Immature natural killer cell (primary cell): ENCODE data around the gene EVI5L. TPM values are rescaled to one million over a fixed set of nuclear protein-coding genes. Genes with fewer than 3 reads are reported as not detected.
"Not testable (repeated sequence)": the region's sequence is repeated elsewhere in the genome, so short reads cannot be mapped to it uniquely, and the experiment has no call there.

Source experiments
- DNase-seq, 3 donors: peaks; one replicate each; pipeline ENCODE4 v3.0.0; 2022; ENCODE audit warnings: mixed read lengths in 1 of 3
- H3K27ac Mint-ChIP-seq, 6 donors: one replicate each; pipeline ENCODE4 v1.8.0; 2020; ENCODE audit warnings: mixed read lengths in 6 of 6, mild to moderate bottlenecking in 5 of 6, inconsistent platforms in 4 of 6, moderate library complexity in 3 of 6
- H3K27me3 Mint-ChIP-seq, 3 donors: one replicate each; pipeline ENCODE4 v1.8.0; 2020 to 2021; ENCODE audit warnings: low read depth in 3 of 3, mild to moderate bottlenecking in 3 of 3, mixed read lengths in 3 of 3, moderate library complexity in 3 of 3, inconsistent platforms in 1 of 3
- H3K36me3 Mint-ChIP-seq, 3 donors: one replicate each; pipeline ENCODE4 v1.8.0; 2020; ENCODE audit warnings: mixed read lengths in 3 of 3, inconsistent platforms in 2 of 3, mild to moderate bottlenecking in 2 of 3
- H3K4me1 Mint-ChIP-seq, 2 donors: one replicate each; pipeline ENCODE4 v1.8.0; 2020; ENCODE audit warnings: inconsistent platforms in 2 of 2, mild to moderate bottlenecking in 2 of 2, mixed read lengths in 2 of 2, moderate library complexity in 1 of 2
- H3K4me3 Mint-ChIP-seq, 5 donors: one replicate each; pipeline ENCODE4 v1.8.0; 2020; ENCODE audit warnings: mild to moderate bottlenecking in 5 of 5, mixed read lengths in 5 of 5, inconsistent platforms in 3 of 5, moderate library complexity in 3 of 5
- H3K9me3 Mint-ChIP-seq, 6 donors: one replicate each; pipeline ENCODE4 v1.8.0; 2020; ENCODE audit warnings: mild to moderate bottlenecking in 6 of 6, mixed read lengths in 6 of 6, inconsistent platforms in 4 of 6, moderate library complexity in 3 of 6
- polyA plus RNA-seq, 3 donors: library from polyadenylated mRNA; unstranded; fragments of 300-500 nt; fragmentation: Illumina TruSeq; gene quantifications; one replicate each; pipeline ENCODE4 v1.2.3, GENCODE V29; 2021

Gene EVI5L
- polyA plus RNA-seq, result 1 to 10 TPM; 1.6 to 5.1 (median 2.7) TPM

DNA sequence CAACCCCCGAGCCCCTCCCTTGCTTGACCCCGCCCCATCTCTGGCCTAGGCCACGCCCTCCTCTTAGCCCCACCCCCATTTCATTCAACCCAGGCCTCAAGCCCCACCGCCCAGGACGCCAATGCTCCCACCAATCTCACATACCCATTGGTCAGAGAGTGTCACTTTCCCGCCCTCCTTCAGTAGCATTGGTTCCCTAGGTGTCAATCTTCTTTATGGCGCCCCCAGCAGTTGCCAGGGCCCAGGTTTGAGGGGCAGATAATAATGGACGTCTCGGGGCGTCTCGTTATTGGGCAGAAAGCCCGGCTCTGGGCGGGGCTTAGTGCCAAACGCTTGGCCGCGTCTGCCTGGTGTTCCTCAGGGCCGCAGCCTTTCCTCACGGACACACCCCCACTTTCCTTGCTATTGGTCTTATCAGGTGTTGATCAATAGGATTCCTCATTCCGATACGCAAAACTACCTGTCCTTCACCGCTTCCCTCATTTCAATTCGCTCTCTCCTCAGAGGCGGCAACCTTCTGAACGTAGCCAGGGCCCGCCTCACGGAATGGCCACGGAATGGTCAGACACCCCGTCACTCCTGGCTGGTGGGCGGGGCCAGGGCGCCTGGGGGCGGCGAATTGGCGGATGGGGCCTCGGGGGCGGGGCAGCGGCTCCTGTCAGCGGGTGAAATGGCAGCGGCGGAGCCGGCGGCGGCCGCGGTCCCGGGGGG lies at the start of gene EVI5L:
TSS of gene EVI5L (plus strand) at position 658 of the 711 bp plus-strand sequence. CDS start 16,325 bp downstream, outside the sequence.
- H3K9me3 Mint-ChIP-seq, result no peaks in the 10 kb centered on the region
- peak within 1 kb of the TSS; percentile 63 to 93 (median 88) for H3K27ac Mint-ChIP-seq
- H3K4me1 Mint-ChIP-seq, result peaks cover 16 to 19% of the 10 kb centered on the region in 2 donors
- H3K36me3 Mint-ChIP-seq, result no peaks in the 10 kb centered on the region
- peak; percentile 99 for DNase-seq
- peaks cover 4 to 9% (median 5%) of the 10 kb centered on the region in 3 donors for H3K27me3 Mint-ChIP-seq
- H3K4me3 Mint-ChIP-seq, result peak within 1 kb of the TSS; percentile 78 to 88 (median 83)

DNA sequence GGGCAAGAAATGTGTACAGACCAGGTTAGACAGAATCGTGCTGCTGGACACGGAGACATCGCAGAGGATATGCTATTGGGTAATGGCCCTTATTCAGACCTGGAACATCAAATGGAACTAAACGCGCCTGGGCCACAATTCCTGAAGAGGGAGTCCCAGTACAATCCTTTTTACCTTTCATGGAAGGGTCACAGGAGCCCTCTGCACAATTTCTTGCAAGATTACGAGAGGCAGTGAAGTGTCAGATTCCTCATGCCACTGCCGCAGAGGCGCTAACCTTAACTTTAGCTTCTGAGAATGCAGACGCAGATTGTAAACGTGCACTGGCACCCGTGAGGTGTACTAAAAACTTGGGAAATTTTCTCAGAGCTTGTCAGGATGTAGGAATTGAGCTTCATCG lies 48.9 kb upstream of the EVI5L start:
- Mint-ChIP-seq H3K4me3 (no peak overlapping the region), H3K27me3 (peaks cover 9 to 20% (median 18%) of the 10 kb centered on the region in 3 donors), H3K9me3 (peaks cover 0 to 7% (median 0%) of the 10 kb centered on the region in 6 donors), H3K27ac (no peak overlapping the region), H3K36me3 (no peaks in the 10 kb centered on the region), H3K4me1 (no peaks in the 10 kb centered on the region)
- DNase-seq, result no peak

DNA sequence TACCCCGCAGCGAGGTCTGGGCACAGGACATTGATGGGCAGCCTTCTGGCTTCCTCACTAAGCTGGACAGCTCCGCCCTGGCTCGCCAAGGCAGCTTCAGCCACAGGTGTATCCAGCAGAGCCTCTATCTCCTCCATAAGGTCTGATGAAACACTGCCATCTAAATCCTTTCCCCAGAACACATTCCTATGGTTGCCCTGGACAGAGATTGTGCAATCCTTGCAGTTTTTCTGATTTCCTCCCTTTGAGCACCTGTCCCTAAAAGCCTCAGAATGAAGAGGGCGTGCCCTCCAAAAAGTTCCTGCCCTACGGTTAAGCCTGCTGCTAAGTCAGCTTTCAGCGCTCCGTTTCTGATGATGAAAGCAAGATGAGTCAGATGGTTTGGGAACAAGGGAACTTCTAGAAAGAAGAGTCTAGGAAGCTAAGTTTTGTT lies 46.0 kb upstream of the EVI5L start:
- Mint-ChIP-seq H3K27ac (no peak overlapping the region), H3K4me1 (peaks cover 0 to 1% of the 10 kb centered on the region in 2 donors), H3K9me3 (peaks cover 0 to 7% (median 0%) of the 10 kb centered on the region in 6 donors), H3K36me3 (no peaks in the 10 kb centered on the region), H3K27me3 (peaks cover 11 to 20% (median 16%) of the 10 kb centered on the region in 3 donors), H3K4me3 (no peak overlapping the region)
- DNase-seq, result no peak

DNA sequence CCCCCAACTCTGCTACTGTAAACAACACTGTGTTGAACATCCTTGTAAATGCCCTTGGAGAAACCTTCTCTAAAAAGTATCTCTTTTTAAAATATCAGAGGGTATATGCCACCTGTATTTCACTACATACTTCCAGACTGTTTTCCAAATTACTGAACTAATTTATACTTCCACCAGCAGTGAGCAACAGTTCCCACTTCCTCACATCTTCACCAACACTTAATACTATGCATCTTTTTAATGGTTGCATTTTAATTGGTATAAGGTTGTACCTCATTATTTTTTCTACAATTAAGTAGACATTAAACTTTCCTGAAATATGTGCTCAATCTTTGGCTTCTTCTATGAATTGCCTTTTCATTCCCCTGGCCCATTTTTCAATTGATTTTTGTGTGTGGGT lies 45.2 kb upstream of the EVI5L start:
- Mint-ChIP-seq H3K36me3 (no peaks in the 10 kb centered on the region), H3K4me1 (peaks cover 0 to 1% of the 10 kb centered on the region in 2 donors), H3K27ac (no peak overlapping the region), H3K27me3 (peaks cover 14 to 24% (median 15%) of the 10 kb centered on the region in 3 donors), H3K4me3 (no peak overlapping the region), H3K9me3 (peaks cover 0 to 7% (median 0%) of the 10 kb centered on the region in 6 donors)
- DNase-seq, result no peak

DNA sequence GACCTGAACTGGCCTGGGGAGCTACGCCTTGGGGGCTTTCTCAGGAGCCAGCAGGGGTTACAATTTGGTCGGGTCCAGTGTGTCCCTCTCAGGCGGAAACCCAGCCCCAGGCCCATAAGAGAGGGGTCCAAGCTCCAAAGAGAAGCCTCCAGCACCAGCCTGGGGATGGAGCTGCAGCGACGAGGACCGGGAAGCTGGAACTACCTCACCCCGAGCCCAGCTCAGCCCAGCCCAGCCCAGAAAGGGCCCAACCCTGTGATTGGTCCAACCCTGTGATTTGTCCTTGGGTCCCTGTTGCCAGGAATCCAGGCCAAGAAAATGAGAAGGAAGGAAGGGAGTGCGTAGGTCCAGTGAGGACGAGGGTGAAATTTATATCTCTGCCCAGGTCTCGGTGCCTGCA lies 42.9 kb upstream of the EVI5L start:
- no peak overlapping the region for H3K4me3 Mint-ChIP-seq
- peaks cover 0 to 7% (median 0%) of the 10 kb centered on the region in 6 donors for H3K9me3 Mint-ChIP-seq
- H3K27ac Mint-ChIP-seq, result no peak overlapping the region
- H3K27me3 Mint-ChIP-seq, result peaks cover 10 to 28% (median 16%) of the 10 kb centered on the region in 3 donors
- DNase-seq, result no peak
- peaks cover 0 to 1% of the 10 kb centered on the region in 2 donors for H3K4me1 Mint-ChIP-seq
- no peaks in the 10 kb centered on the region for H3K36me3 Mint-ChIP-seq

DNA sequence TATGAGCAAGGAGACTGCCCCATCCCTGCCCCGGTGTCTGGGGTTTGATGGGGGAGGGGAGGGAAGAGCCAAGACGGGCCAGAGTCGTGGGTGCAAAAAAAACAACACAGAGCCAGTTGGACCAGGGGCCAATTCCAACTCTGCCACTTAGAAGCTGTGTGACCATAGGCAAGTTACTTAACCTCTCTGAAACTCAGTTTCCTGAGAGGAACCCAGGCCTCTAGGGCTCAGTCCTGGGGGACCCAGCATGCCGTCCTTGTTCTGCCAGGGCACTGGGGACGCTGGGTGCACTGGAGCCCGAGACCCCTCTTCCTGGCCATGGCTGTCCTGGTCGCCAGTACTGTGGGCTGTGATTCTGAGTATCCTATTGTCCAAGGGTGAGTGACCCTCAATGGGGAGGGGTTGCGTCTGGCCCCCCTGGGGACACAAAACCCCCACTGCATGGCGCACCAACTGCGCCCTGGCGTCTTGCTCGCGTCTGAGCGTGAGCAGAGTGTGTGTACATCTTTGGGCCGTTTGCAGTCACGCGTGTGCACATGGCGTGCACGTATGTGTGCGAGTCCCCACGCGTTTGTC lies 42.3 kb upstream of the EVI5L start:
- no peak for DNase-seq
- peaks cover 0 to 7% (median under 1%) of the 10 kb centered on the region in 6 donors for H3K9me3 Mint-ChIP-seq
- H3K4me3 Mint-ChIP-seq, result no peak overlapping the region
- H3K27ac Mint-ChIP-seq, result no peak overlapping the region
- H3K27me3 Mint-ChIP-seq, result peaks cover 8 to 26% (median 17%) of the 10 kb centered on the region in 3 donors
- H3K36me3 Mint-ChIP-seq, result no peaks in the 10 kb centered on the region
- H3K4me1 Mint-ChIP-seq, result peaks cover 0 to 1% of the 10 kb centered on the region in 2 donors

DNA sequence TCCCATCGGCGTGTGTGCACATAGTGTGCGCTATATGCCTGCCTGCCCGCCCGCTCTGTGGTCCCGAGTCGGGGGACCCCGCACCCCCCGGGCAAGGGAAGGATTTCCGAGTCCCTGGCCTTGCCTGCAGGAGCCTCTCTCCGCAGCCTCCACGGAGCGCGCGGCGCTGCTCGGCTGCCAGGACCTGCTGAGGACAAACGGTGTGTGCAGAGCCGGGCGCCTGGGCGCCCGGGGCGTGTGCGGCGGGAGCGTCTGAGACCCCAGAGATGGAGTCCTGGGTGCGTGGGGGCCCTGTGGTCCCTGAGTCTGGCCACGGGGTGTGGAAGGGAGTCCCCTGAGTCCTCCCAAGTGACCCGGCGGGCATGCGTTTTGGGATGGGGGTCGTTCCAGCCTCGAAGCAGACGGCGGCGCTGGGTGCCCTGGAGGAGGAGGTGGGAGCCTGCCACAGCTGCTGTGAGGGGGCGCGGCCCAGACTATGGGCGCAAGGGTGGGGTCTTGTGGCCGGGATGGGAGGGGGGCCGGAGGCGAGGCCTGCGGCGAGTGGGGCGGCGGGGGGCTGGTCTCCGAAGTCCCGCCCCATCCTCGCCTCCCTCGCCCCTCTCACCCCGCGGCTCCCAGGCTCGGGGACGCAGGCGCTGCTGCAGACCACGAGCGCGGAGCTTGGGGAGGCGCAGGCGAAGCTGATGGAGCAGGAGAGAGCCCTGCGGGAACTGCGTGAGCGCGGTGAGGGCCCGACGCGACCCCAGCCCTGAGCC lies 41.7 kb upstream of the EVI5L start:
- peaks cover 0 to 7% (median 2%) of the 10 kb centered on the region in 6 donors for H3K9me3 Mint-ChIP-seq
- H3K4me1 Mint-ChIP-seq, result peaks cover 0 to 1% of the 10 kb centered on the region in 2 donors
- no peak overlapping the region for H3K27ac Mint-ChIP-seq
- H3K27me3 Mint-ChIP-seq, result peaks cover 8 to 25% (median 17%) of the 10 kb centered on the region in 3 donors
- no peaks in the 10 kb centered on the region for H3K36me3 Mint-ChIP-seq
- no peak overlapping the region for H3K4me3 Mint-ChIP-seq
- no peak for DNase-seq

DNA sequence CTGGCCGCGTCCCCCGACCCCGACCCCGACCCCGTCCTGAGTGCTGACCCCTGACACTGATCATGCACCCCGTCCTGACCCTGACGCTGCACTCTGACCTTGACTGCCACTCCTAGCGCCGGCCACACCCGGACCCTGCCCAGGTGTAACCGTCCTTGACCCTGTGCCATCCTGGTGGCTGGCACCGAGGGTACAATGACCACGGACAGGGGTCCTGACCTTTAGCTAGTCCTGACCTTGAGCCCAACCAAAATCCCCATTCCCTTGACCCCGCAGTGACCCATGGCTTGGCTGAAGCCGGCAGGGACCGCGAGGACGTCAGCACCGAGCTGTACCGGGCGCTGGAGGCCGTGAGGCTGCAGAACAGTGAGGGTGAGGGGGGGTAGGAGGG lies 41.1 kb upstream of the EVI5L start:
- Mint-ChIP-seq H3K4me1 (peaks cover 0 to 1% of the 10 kb centered on the region in 2 donors), H3K27me3 (peaks cover 5 to 19% (median 15%) of the 10 kb centered on the region in 3 donors), H3K4me3 (no peak overlapping the region), H3K36me3 (no peaks in the 10 kb centered on the region), H3K27ac (no peak overlapping the region), H3K9me3 (peaks cover 0 to 7% (median 4%) of the 10 kb centered on the region in 6 donors)
- no peak for DNase-seq

DNA sequence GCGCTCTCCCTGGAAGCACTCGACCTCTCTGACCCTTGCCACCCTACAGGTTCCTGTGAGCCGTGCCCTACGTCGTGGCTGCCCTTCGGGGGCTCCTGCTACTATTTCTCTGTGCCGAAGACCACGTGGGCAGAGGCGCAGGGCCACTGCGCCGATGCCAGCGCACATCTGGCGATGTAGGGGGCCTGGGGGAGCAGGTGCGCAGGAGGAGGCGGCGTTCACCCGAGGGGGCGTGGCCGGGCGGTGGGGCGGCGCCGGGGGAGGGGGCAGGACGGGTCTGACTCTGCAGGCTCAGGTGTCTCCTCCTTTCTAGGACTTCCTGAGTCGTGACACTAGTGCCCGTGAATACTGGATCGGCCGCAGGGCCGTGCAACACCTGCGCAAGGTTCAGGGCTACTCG lies 40.6 kb upstream of the EVI5L start:
- peaks cover 0 to 7% (median 4%) of the 10 kb centered on the region in 6 donors for H3K9me3 Mint-ChIP-seq
- H3K36me3 Mint-ChIP-seq, result no peaks in the 10 kb centered on the region
- H3K4me3 Mint-ChIP-seq, result no peak overlapping the region
- H3K27me3 Mint-ChIP-seq, result peaks cover 4 to 18% (median 15%) of the 10 kb centered on the region in 3 donors
- no peak overlapping the region for H3K27ac Mint-ChIP-seq
- no peak for DNase-seq
- peaks cover 0 to 1% of the 10 kb centered on the region in 2 donors for H3K4me1 Mint-ChIP-seq

DNA sequence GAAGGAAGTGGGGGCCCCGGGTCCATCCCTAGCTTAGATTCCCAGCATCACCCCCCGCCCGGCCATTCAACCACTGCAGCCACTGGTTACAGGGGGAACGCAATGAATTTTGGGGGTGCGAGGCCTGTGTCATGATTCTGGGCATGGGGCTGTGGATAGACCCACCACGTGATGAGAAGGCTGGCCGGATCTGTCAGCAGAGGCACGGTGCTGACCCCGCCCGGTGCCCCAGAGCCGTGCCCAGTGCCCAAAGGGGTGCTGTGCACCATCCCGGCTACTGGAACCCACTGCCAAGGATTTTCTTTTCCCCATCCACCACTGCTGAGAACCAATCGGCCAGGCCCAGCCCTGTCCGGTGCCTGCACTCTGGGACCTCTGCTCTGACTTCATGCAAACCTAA lies 39.6 kb upstream of the EVI5L start:
- Mint-ChIP-seq H3K36me3 (no peaks in the 10 kb centered on the region), H3K27ac (no peak overlapping the region)
- no peak for DNase-seq

DNA sequence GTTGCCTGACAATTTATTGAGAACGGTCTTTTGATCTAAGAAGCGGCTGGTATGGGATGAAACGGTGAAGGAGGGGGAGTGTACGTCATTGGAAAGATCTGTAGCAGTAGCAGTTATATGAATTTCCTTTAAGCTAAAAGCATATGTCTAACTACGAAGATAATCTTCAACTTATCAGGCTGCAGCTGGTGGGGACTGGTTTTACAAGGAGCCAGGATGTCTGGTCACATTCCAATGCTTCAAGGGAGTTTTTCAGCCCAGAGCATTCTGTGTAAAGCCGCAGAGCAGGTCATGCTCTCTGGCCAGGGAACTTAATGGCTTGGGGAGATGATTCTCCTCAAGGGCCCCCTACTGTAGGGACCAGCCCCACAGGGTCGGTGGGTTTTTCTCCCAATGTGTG lies 37.7 kb upstream of the EVI5L start:
- Mint-ChIP-seq H3K27me3 (peaks cover 4 to 16% (median 8%) of the 10 kb centered on the region in 3 donors), H3K9me3 (peaks cover 0 to 5% (median 1%) of the 10 kb centered on the region in 6 donors), H3K4me1 (peaks cover 0 to 1% of the 10 kb centered on the region in 2 donors), H3K4me3 (no peak overlapping the region), H3K36me3 (no peaks in the 10 kb centered on the region), H3K27ac (no peak overlapping the region)
- DNase-seq, result no peak

More for the DNA sequence above, 39.6 kb upstream of the EVI5L start:
- H3K4me3 Mint-ChIP-seq, result no peak overlapping the region
- H3K27me3 Mint-ChIP-seq, result peaks cover 4 to 14% (median 9%) of the 10 kb centered on the region in 3 donors
- H3K9me3 Mint-ChIP-seq, result peaks cover 0 to 5% (median 3%) of the 10 kb centered on the region in 6 donors
- peaks cover 0 to 1% of the 10 kb centered on the region in 2 donors for H3K4me1 Mint-ChIP-seq

DNA sequence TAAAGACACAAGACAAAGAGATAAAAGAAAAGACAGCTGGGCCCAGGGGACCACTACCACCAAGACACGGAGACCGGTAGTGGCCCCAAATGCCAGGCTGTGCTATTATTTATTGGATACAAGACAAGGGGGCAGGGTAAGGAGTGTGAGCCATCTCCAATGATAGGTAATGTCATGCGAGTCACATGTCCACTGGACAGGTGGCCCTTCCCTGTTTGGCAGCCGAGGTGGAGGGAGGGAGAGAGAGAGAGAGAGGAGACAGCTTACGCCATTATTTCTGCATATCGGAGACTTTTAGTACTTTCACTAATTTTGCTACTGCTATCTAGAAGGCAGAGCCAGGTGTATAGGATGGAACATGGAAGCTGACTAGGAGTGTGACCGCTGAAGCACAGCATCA lies 37.3 kb upstream of the EVI5L start:
- H3K27ac Mint-ChIP-seq, DNase-seq, H3K9me3 Mint-ChIP-seq, H3K36me3 Mint-ChIP-seq, H3K4me1 Mint-ChIP-seq: not testable (repeated sequence)
- Mint-ChIP-seq H3K27me3 (peaks cover 4 to 16% (median 6%) of the 10 kb centered on the region in 3 donors), H3K4me3 (peak overlapping the region in 1 of 5 donors; percentile 15)

DNA sequence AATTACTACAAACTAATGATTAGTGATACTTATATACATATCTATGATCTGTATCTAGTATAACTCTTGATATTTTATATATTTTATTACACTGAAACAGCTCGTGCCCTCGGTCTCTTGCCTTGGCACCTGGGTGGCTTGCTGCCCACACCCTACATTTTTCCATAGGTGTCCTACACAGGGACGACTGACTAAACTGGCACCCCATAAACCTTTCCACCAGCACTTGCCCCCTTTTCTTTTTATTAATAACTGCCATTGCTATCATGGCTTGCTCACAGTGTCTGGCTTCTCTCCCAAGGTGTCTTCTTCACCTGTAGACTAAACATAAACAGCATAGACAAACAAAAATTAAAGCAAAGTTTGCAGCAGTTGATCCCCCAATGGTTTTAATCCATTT lies 36.5 kb upstream of the EVI5L start:
- DNase-seq, result no peak
- Mint-ChIP-seq H3K36me3 (no peaks in the 10 kb centered on the region), H3K4me3 (no peak overlapping the region), H3K27ac (no peak overlapping the region), H3K4me1 (no peaks in the 10 kb centered on the region), H3K27me3 (peaks cover 4 to 16% (median 6%) of the 10 kb centered on the region in 3 donors), H3K9me3 (peaks cover 0 to 5% (median 1%) of the 10 kb centered on the region in 6 donors)
